Esophagus muscularis mucosa (tissue), 3 donors: ENCODE measurements around the gene ZNF184.

Source experiments
- CTCF ChIP-seq, 3 experiments: fragments of 200-600 bp in 2 of 3; fragments of 450-650 bp in 1 of 3; sonication (generic) in 2 of 3; IDR thresholded peaks; one replicate each; pipeline ENCODE4 v1.5.1; 2017 to 2019; ENCODE audit warnings: antibody characterized with exemption in 3 of 3, mild to moderate bottlenecking in 2 of 3, moderate library complexity in 1 of 3
- POLR2A ChIP-seq: fragments of 450-650 bp; IDR thresholded peaks from one replicate; pipeline ENCODE4 v1.6.1; 2017; ENCODE audit warnings: antibody characterized with exemption, moderate library complexity, mild to moderate bottlenecking, low read depth

GRCh38 chr6:27441001-27441400, 31.9 kb downstream of the ZNF184 start:
- no peak for TF ChIP-seq CTCF (IDR thresholded peaks at IDR 0.05)
- TF ChIP-seq POLR2A = no peak
